GM10248 (cell line): Measurements from ENCODE around the gene SLC18A2.

Experiments used
- CTCF ChIA-PET: fragments of 300-600 bp; sonication (Branson Sonifier 250); formaldehyde crosslinking; extraction: SDS; loops from one replicate; lab custom pipeline; 2021; ENCODE audit warnings: antibody characterized with exemption; lab: Yijun Ruan, JAX
- POLR2A ChIA-PET: fragments of 350-650 bp; sonication (Branson Sonifier 250); formaldehyde crosslinking; extraction: SDS; loops from one replicate; lab custom pipeline; 2020; ENCODE audit warnings: antibody characterized with exemption; lab: Yijun Ruan, JAX
- DNase-seq: peaks from one replicate; pipeline ENCODE4 v3.0.0; 2012; ENCODE audit errors: extremely low spot score
- TF ChIP-seq, protein P1 (sequence below): IDR thresholded peaks from 2 replicates; pipeline ENCODE4 v1.5.1; 2012; ENCODE audit warnings: mild to moderate bottlenecking, low read depth; ENCODE audit errors: extremely low read depth, missing control alignments, control extremely low read depth

Gene SLC18A2

GRCh38 chr10:117324367-117324766 is 83.5 kb downstream of the SLC18A2 start:
- ChIA-PET CTCF (interaction anchor here (0.9 to 2.8 kb wide), 4 partner anchors 25 to 108 kb away, joined by 3 to 20 read pairs (median 3); no protein-coding TSS in a partner anchor), POLR2A (no interaction called here)
- no peak for DNase-seq
- TF ChIP-seq, protein P1, sequence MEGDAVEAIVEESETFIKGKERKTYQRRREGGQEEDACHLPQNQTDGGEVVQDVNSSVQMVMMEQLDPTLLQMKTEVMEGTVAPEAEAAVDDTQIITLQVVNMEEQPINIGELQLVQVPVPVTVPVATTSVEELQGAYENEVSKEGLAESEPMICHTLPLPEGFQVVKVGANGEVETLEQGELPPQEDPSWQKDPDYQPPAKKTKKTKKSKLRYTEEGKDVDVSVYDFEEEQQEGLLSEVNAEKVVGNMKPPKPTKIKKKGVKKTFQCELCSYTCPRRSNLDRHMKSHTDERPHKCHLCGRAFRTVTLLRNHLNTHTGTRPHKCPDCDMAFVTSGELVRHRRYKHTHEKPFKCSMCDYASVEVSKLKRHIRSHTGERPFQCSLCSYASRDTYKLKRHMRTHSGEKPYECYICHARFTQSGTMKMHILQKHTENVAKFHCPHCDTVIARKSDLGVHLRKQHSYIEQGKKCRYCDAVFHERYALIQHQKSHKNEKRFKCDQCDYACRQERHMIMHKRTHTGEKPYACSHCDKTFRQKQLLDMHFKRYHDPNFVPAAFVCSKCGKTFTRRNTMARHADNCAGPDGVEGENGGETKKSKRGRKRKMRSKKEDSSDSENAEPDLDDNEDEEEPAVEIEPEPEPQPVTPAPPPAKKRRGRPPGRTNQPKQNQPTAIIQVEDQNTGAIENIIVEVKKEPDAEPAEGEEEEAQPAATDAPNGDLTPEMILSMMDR, result no peak

GRCh38 chr10:117327262-117327661 is 86.3 kb downstream of the SLC18A2 start:
- DNase-seq, result no peak
- CTCF ChIA-PET, result interaction anchor here (1.3 to 2.2 kb wide), 4 partner anchors 10 to 101 kb away, joined by 3 to 9 read pairs (median 4); no protein-coding TSS in a partner anchor
- POLR2A ChIA-PET, result no interaction called here
- TF ChIP-seq, protein P1, result no peak
